ENCODE results near the gene VPS35L. TPM values are rescaled to one million over a fixed set of nuclear protein-coding genes. Genes with fewer than 3 reads are reported as not detected.

The VPS35L gene
- total RNA-seq, 4 donors from 2014 or later: 41.4 to 68.1 (median 61.1) TPM

- Histone ChIP-seq H3K4me3 (peak overlapping the region; percentile 71 to 94 (median 81)), H3K4me1 (peaks cover 0 to 40% (median 22%) of the 10 kb centered on the region in 4 donors), H3K27me3 (no peaks in the 10 kb centered on the region), H3K9me3 (no peaks in the 10 kb centered on the region), H3K36me3 (peaks cover 0 to 11% (median 0%) of the 10 kb centered on the region in 3 donors), H3K27ac (peak overlapping the region in 3 of 4 donors; percentile 17 to 88 (median 75))
- TF ChIP-seq POLR2A (IDR thresholded peaks at IDR 0.05): no peak
- TF ChIP-seq, protein P1, sequence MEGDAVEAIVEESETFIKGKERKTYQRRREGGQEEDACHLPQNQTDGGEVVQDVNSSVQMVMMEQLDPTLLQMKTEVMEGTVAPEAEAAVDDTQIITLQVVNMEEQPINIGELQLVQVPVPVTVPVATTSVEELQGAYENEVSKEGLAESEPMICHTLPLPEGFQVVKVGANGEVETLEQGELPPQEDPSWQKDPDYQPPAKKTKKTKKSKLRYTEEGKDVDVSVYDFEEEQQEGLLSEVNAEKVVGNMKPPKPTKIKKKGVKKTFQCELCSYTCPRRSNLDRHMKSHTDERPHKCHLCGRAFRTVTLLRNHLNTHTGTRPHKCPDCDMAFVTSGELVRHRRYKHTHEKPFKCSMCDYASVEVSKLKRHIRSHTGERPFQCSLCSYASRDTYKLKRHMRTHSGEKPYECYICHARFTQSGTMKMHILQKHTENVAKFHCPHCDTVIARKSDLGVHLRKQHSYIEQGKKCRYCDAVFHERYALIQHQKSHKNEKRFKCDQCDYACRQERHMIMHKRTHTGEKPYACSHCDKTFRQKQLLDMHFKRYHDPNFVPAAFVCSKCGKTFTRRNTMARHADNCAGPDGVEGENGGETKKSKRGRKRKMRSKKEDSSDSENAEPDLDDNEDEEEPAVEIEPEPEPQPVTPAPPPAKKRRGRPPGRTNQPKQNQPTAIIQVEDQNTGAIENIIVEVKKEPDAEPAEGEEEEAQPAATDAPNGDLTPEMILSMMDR (IDR thresholded peaks at IDR 0.05): no peak
- TF ChIP-seq EP300 (IDR thresholded peaks at IDR 0.05): no peak
- 1% methylated on average over 21 of the region's 21 CpGs for WGBS, 2 donors
- DNase-seq (ENCODE audit: low spot score in 2 of 2): no peak
These were observed 163.1 kb downstream of the VPS35L start for GRCh38 chr16:19718624-19718965.

DNA sequence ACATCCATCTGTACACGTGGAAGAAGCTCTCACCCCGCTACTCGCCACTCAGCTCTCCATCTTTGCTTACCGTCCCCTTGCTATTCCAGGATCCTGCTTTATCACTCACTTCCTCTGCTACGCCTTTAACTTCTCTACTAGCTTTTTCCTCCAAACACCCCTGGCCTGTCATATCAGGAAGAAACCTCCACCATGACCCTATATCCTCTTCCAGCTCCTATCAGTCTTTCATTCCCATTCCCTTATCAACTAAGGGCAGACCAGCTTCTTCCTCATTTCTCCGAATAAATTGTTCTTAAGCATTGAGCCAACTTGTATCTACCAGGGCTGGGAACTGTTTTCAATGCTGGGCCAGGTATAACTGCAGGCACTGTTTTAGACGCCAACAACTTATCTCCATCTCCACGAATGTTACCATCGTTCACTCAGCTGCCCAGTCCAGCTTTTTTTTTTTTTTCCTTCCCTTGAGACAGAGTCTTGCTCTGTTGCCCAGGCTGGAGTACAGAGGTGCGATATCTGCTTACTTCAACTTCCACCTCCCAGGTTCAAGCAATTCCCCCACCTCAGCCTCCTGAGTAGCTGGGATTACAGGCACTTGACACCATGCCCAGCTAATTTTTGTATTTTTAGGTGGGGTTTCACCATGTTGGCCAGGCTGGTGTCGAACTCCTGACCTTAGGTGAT, 166.9 kb downstream of the VPS35L start:
- H3K27ac ChIP-seq: no peak overlapping the region
- WGBS, 2 donors: 86 to 87% methylated on average over 11 of the region's 11 CpGs
- TF ChIP-seq EP300 (IDR thresholded peaks at IDR 0.05) (no peak), POLR2A (IDR thresholded peaks at IDR 0.05) (no peak)
- TF ChIP-seq, protein P1 (IDR thresholded peaks at IDR 0.05): no peak
- no peaks in the 10 kb centered on the region for H3K27me3 ChIP-seq
- no peaks in the 10 kb centered on the region for H3K9me3 ChIP-seq
- no peak for DNase-seq (ENCODE audit: low spot score in 2 of 2)
- H3K4me1 ChIP-seq: peaks cover 0 to 20% (median 8%) of the 10 kb centered on the region in 4 donors
- no peak overlapping the region for H3K4me3 ChIP-seq
- H3K36me3 ChIP-seq: peaks cover 0 to 5% (median 0%) of the 10 kb centered on the region in 3 donors

DNA sequence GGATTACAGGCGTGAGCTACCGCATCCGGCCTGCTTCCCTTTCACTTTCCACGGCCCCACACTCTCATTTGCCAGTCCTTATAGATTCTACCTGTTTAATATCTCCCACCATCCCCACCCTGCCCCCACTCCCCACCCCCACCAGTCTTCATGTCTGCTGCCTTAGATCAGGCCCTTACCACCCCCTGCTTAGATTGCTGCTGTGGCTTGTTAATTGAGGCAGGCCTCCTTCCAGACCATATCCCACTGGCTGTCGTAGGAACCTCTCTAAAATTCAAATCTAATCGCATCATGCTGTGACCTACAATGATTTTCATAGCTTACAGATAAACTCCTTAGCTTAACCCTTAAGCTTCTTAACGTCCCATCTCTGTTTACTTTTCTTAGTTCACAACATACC, 167.5 kb downstream of the VPS35L start:
- Histone ChIP-seq H3K9me3 (no peaks in the 10 kb centered on the region), H3K4me3 (no peak overlapping the region), H3K36me3 (peaks cover 0 to 5% (median 0%) of the 10 kb centered on the region in 3 donors), H3K4me1 (peaks cover 0 to 20% (median 8%) of the 10 kb centered on the region in 4 donors), H3K27ac (no peak overlapping the region), H3K27me3 (no peaks in the 10 kb centered on the region)
- no peak for DNase-seq (ENCODE audit: low spot score in 2 of 2)
- TF ChIP-seq EP300 (IDR thresholded peaks at IDR 0.05) (no peak), POLR2A (IDR thresholded peaks at IDR 0.05) (no peak)
- TF ChIP-seq, protein P1 (IDR thresholded peaks at IDR 0.05): no peak
- WGBS, 2 donors: 70 to 78% methylated on average over 7 of the region's 7 CpGs

DNA sequence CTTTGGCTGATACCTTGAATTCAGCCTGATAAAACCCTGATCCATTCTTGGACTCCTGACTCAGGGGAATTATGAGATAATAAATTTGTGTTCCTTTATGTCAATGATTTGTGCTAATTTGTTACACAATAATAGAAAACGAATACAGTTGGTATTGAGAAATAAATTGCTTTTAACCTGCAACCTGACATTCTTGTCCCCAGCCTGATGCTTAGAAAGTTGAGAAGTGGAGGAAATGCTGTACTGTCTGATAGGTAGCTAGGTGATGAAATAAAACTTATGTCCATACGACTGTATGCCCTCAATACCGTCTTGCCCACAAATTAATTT, 173.1 kb downstream of the VPS35L start:
- no peak overlapping the region for H3K27ac ChIP-seq
- 82 to 92% methylated on average over 3 of the region's 3 CpGs for WGBS, 2 donors
- TF ChIP-seq, protein P1 (IDR thresholded peaks at IDR 0.05): no peak
- TF ChIP-seq EP300 (IDR thresholded peaks at IDR 0.05): no peak
- TF ChIP-seq POLR2A (IDR thresholded peaks at IDR 0.05): no peak
- no peak for DNase-seq (ENCODE audit: low spot score in 2 of 2)
- no peak overlapping the region for H3K4me3 ChIP-seq
- H3K4me1 ChIP-seq: no peaks in the 10 kb centered on the region
- H3K36me3 ChIP-seq: peaks cover 0 to 16% (median 0%) of the 10 kb centered on the region in 3 donors
- H3K27me3 ChIP-seq: no peaks in the 10 kb centered on the region
- no peaks in the 10 kb centered on the region for H3K9me3 ChIP-seq

DNA sequence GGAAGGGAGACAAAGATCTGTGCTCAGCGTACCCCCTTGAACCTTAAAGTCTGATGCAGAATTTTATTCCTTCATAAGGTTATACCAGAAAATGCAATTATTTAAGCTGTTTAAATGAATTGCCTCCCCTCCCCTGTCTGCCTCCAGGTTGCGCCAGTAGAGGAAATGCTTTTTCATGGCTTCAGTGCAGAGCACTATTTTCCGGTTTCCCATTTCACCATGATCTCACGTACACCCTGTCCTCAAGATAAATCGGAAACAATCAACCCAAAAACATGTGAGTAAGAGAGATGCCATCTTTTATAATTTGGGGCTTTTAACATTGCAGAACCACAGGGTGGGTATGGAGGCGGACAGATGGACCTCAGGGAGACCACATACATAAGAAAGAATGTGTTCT, 178.0 kb downstream of the VPS35L start:
- peaks cover 0 to 52% (median 0%) of the 10 kb centered on the region in 3 donors for H3K36me3 ChIP-seq
- WGBS, 2 donors: 89 to 93% methylated on average over 6 of the region's 6 CpGs
- H3K4me3 ChIP-seq: no peak overlapping the region
- no peak for DNase-seq (ENCODE audit: low spot score in 2 of 2)
- H3K4me1 ChIP-seq: peaks cover 0 to 26% (median 0%) of the 10 kb centered on the region in 4 donors
- H3K27me3 ChIP-seq: no peaks in the 10 kb centered on the region
- no peak overlapping the region for H3K27ac ChIP-seq
- no peaks in the 10 kb centered on the region for H3K9me3 ChIP-seq
- TF ChIP-seq POLR2A (IDR thresholded peaks at IDR 0.05) (no peak), EP300 (IDR thresholded peaks at IDR 0.05) (no peak)
- TF ChIP-seq, protein P1 (IDR thresholded peaks at IDR 0.05): no peak

All from tibial nerve (tissue), 4 donors.